K562 (cell line): ENCODE data around the gene JUND. TPM values are rescaled to one million over a fixed set of nuclear protein-coding genes. Genes with fewer than 3 reads are reported as not detected.
A peak's percentile ranks its signal among the peaks of the same experiment; 100 is the strongest.

ENCODE experiments used
- C11orf30 ChIP-seq: fragments of 450-650 bp; IDR thresholded peaks from 2 replicates; pipeline ENCODE4 v1.6.1; 2016; ENCODE audit warnings: low read depth, mild to moderate bottlenecking
- CBX2 ChIP-seq: fragments of 200-600 bp; sonication (generic); IDR thresholded peaks from one replicate; pipeline ENCODE4 v1.6.1; 2012; ENCODE audit warnings: mild to moderate bottlenecking, low read length, inconsistent platforms; ENCODE audit not compliant: insufficient read depth, poor library complexity, severe bottlenecking
- E2F5 ChIP-seq: sonication (generic); formaldehyde crosslinking; IDR thresholded peaks from 2 replicates; pipeline ENCODE4 v1.8.0; 2022; ENCODE audit warnings: mild to moderate bottlenecking, missing genetic modification reagents
- EP400 ChIP-seq: fragments of 450-650 bp; IDR thresholded peaks from 2 replicates; pipeline ENCODE4 v1.6.1; 2017; ENCODE audit warnings: antibody characterized with exemption, mild to moderate bottlenecking, moderate library complexity
- ETV1 ChIP-seq: fragments of 450-650 bp; conservative IDR thresholded peaks from 2 replicates; pipeline ENCODE4 v1.6.1; 2016; ENCODE audit warnings: missing genetic modification characterization, control low read depth, low read depth, missing compliant biosample characterization
- ETV5 ChIP-seq: sonication (generic); formaldehyde crosslinking; IDR thresholded peaks from 2 replicates; pipeline ENCODE4 v1.4.0; 2020; ENCODE audit warnings: low read depth, mild to moderate bottlenecking, missing genetic modification reagents
- IRF2 ChIP-seq: sonication (generic); formaldehyde crosslinking; IDR thresholded peaks from 2 replicates; pipeline ENCODE4 v1.8.1; 2022; ENCODE audit warnings: mild to moderate bottlenecking, missing genetic modification reagents
- NFE2 ChIP-seq: IDR thresholded peaks from 2 replicates; pipeline ENCODE4 v1.6.1; 2014; ENCODE audit warnings: antibody characterized with exemption, low read depth
- SMARCA4 ChIP-seq: fragments of 450-650 bp; IDR thresholded peaks from 2 replicates; pipeline ENCODE4 v1.6.1; 2016
- ZNF316 ChIP-seq: fragments of 450-650 bp; IDR thresholded peaks from 2 replicates; pipeline ENCODE4 v1.6.1; 2016
- ZNF436 ChIP-seq: fragments of 250-450, 450-650 bp; sonication (Bioruptor Pico); formaldehyde crosslinking; IDR thresholded peaks from 2 replicates; pipeline ENCODE4 v1.7.0; 2020; ENCODE audit warnings: mild to moderate bottlenecking
- polyA plus RNA-seq, 8 experiments: library from polyadenylated mRNA; depleted of rRNA in 4 of 8; stranded (reverse) in 5 of 8; unstranded in 3 of 8; fragments of >200 nt; fragmentation: Nextera tagmentation in 2 of 8; fragmentation: Illumina TruSeq in 1 of 8; extraction: Ambion mirVana in 2 of 8; extraction: Trizol in 1 of 8; gene quantifications; 2 replicates each; pipeline versions ENCODE4 v1.2.1 to v1.2.3, GENCODE V29; 2011 to 2014; ENCODE audit warnings: inconsistent platforms in 1 of 8, missing spikeins in 1 of 8
- total RNA-seq, 7 experiments: library from RNA; depleted of rRNA in 6 of 7; stranded (reverse); fragments of >200 nt in 6 of 7; fragmentation: Illumina TruSeq in 2 of 7; extraction: Trizol in 2 of 7; gene quantifications; 2 replicates each; pipeline versions ENCODE4 v1.2.1 to v1.2.3, GENCODE V29; 2011 to 2021; ENCODE audit warnings: low replicate concordance in 1 of 7
- TF ChIP-seq, protein P1 (sequence below): fragments of 450-650 bp; IDR thresholded peaks from 2 replicates; pipeline ENCODE4 v1.6.1; 2016; ENCODE audit warnings: mild to moderate bottlenecking, moderate library complexity
- TF ChIP-seq, protein P2 (sequence below): fragments of 450-650 bp; IDR thresholded peaks from 2 replicates; pipeline ENCODE4 v1.7.0; 2016; ENCODE audit warnings: borderline replicate concordance

The JUND gene
- total and polyA plus RNA-seq, 9 of the 15 experiments (the other 6 are each of a cell fraction or from before 2014, with no cell fraction given): 6.4 to 286 (median 42.3) TPM

DNA sequence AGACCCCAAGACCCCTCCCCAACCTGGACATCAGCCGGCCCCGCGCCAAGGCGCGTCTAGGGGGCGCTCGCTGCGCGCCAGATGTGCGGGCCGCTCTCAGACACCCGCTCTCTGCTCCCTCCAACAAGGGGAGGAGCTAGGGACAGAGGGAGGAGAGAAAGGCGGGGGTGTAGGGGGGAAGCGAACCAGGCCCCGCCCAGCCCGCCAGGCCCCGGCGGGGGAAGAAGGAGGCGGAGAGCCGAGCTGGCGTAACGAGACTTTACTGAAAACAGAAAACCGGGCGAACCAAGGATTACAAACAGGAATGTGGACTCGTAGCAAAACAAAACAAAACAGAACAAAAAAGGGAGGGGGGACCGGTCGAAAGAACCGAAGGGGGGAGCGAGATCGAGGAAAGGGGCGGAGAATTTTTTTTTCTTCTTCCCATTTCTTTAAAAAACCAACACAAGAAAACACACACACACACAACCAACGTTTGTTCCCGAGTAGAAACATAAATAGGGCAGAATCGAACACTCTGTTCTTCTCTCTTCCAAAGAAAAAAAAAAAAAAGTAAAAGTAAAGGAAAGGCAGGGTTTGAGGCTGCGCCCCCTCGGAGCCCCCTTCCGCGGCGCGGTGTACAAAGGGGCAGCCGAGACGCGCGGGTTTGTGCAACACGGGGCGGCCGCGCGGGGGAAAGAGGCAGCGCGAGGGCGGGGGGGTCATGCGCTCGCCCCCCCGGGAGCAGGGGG, 1.7 kb downstream of the JUND start (continued):
- TF ChIP-seq, protein P1, sequence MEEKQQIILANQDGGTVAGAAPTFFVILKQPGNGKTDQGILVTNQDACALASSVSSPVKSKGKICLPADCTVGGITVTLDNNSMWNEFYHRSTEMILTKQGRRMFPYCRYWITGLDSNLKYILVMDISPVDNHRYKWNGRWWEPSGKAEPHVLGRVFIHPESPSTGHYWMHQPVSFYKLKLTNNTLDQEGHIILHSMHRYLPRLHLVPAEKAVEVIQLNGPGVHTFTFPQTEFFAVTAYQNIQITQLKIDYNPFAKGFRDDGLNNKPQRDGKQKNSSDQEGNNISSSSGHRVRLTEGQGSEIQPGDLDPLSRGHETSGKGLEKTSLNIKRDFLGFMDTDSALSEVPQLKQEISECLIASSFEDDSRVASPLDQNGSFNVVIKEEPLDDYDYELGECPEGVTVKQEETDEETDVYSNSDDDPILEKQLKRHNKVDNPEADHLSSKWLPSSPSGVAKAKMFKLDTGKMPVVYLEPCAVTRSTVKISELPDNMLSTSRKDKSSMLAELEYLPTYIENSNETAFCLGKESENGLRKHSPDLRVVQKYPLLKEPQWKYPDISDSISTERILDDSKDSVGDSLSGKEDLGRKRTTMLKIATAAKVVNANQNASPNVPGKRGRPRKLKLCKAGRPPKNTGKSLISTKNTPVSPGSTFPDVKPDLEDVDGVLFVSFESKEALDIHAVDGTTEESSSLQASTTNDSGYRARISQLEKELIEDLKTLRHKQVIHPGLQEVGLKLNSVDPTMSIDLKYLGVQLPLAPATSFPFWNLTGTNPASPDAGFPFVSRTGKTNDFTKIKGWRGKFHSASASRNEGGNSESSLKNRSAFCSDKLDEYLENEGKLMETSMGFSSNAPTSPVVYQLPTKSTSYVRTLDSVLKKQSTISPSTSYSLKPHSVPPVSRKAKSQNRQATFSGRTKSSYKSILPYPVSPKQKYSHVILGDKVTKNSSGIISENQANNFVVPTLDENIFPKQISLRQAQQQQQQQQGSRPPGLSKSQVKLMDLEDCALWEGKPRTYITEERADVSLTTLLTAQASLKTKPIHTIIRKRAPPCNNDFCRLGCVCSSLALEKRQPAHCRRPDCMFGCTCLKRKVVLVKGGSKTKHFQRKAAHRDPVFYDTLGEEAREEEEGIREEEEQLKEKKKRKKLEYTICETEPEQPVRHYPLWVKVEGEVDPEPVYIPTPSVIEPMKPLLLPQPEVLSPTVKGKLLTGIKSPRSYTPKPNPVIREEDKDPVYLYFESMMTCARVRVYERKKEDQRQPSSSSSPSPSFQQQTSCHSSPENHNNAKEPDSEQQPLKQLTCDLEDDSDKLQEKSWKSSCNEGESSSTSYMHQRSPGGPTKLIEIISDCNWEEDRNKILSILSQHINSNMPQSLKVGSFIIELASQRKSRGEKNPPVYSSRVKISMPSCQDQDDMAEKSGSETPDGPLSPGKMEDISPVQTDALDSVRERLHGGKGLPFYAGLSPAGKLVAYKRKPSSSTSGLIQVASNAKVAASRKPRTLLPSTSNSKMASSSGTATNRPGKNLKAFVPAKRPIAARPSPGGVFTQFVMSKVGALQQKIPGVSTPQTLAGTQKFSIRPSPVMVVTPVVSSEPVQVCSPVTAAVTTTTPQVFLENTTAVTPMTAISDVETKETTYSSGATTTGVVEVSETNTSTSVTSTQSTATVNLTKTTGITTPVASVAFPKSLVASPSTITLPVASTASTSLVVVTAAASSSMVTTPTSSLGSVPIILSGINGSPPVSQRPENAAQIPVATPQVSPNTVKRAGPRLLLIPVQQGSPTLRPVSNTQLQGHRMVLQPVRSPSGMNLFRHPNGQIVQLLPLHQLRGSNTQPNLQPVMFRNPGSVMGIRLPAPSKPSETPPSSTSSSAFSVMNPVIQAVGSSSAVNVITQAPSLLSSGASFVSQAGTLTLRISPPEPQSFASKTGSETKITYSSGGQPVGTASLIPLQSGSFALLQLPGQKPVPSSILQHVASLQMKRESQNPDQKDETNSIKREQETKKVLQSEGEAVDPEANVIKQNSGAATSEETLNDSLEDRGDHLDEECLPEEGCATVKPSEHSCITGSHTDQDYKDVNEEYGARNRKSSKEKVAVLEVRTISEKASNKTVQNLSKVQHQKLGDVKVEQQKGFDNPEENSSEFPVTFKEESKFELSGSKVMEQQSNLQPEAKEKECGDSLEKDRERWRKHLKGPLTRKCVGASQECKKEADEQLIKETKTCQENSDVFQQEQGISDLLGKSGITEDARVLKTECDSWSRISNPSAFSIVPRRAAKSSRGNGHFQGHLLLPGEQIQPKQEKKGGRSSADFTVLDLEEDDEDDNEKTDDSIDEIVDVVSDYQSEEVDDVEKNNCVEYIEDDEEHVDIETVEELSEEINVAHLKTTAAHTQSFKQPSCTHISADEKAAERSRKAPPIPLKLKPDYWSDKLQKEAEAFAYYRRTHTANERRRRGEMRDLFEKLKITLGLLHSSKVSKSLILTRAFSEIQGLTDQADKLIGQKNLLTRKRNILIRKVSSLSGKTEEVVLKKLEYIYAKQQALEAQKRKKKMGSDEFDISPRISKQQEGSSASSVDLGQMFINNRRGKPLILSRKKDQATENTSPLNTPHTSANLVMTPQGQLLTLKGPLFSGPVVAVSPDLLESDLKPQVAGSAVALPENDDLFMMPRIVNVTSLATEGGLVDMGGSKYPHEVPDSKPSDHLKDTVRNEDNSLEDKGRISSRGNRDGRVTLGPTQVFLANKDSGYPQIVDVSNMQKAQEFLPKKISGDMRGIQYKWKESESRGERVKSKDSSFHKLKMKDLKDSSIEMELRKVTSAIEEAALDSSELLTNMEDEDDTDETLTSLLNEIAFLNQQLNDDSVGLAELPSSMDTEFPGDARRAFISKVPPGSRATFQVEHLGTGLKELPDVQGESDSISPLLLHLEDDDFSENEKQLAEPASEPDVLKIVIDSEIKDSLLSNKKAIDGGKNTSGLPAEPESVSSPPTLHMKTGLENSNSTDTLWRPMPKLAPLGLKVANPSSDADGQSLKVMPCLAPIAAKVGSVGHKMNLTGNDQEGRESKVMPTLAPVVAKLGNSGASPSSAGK: no peak
- no peak for TF ChIP-seq ETV1 (tag)
- TF ChIP-seq NFE2: no peak
- peak; percentile 52; the same call in 1 of the 2 replicates for TF ChIP-seq SMARCA4
- no peak for TF ChIP-seq ZNF316
- no peak for TF ChIP-seq ETV5 (CRISPR knock-in tag)
- 0 out of 2 replicates have a peak, but pooled peaks have one; percentile 5 for TF ChIP-seq C11orf30
- TF ChIP-seq ZNF436 (CRISPR knock-in tag): no peak
- peak; percentile 61 for TF ChIP-seq EP400
- TF ChIP-seq E2F5 (CRISPR knock-in tag): no peak
- TF ChIP-seq, protein P2, sequence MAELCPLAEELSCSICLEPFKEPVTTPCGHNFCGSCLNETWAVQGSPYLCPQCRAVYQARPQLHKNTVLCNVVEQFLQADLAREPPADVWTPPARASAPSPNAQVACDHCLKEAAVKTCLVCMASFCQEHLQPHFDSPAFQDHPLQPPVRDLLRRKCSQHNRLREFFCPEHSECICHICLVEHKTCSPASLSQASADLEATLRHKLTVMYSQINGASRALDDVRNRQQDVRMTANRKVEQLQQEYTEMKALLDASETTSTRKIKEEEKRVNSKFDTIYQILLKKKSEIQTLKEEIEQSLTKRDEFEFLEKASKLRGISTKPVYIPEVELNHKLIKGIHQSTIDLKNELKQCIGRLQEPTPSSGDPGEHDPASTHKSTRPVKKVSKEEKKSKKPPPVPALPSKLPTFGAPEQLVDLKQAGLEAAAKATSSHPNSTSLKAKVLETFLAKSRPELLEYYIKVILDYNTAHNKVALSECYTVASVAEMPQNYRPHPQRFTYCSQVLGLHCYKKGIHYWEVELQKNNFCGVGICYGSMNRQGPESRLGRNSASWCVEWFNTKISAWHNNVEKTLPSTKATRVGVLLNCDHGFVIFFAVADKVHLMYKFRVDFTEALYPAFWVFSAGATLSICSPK: 0 out of 2 replicates have a peak, but pooled peaks have one; percentile 77
- no peak for TF ChIP-seq IRF2
- TF ChIP-seq CBX2: no peak
